ENCODE results near the gene LMNTD2.
A peak's percentile ranks its signal among the peaks of the same experiment; 100 is the strongest.

The LMNTD2 gene

GRCh38 chr11:528166-528814 lies 32.2 kb downstream of the LMNTD2 start:
- H3K27me3 ChIP-seq (ENCODE audit: low read length): no peaks in the 10 kb centered on the region
- H3K27ac ChIP-seq (ENCODE audit: low read depth, low read length): no peak overlapping the region
- no peak for TF ChIP-seq EZH2phosphoT487 (conservative IDR thresholded peaks at IDR 0.05; ENCODE audit: low read length)
- no peak overlapping the region for H3K9ac ChIP-seq (ENCODE audit: low read length)
- H3F3A ChIP-seq (ENCODE audit: insufficient read depth): no peaks in the 10 kb centered on the region
- no peaks in the 10 kb centered on the region for H3K79me2 ChIP-seq (ENCODE audit: insufficient read depth, low read length)
- no peaks in the 10 kb centered on the region for H4K20me1 ChIP-seq (ENCODE audit: low read depth, low read length)
- no peak overlapping the region for H3K4me2 ChIP-seq (ENCODE audit: low read depth, low read length, poor library complexity, severe bottlenecking)
- H3K4me3 ChIP-seq (ENCODE audit: insufficient read depth, low read length, poor library complexity, severe bottlenecking): no peak overlapping the region
- H3K9me2 ChIP-seq (replicated peaks; ENCODE audit: insufficient read depth, low read length): no peaks in the 10 kb centered on the region
- H3K9me3 ChIP-seq (ENCODE audit: insufficient read depth, low read length): no peaks in the 10 kb centered on the region
- H2AFZ ChIP-seq (ENCODE audit: low read depth, low read length, severe bottlenecking): no peak overlapping the region
- no peaks in the 10 kb centered on the region for H3K36me3 ChIP-seq (ENCODE audit: low read length)

GRCh38 chr11:526192-526591 lies 34.3 kb downstream of the LMNTD2 start:
- no peaks in the 10 kb centered on the region for H3K79me2 ChIP-seq (ENCODE audit: insufficient read depth, low read length)
- no peaks in the 10 kb centered on the region for H3K9me3 ChIP-seq (ENCODE audit: insufficient read depth, low read length)
- no peaks in the 10 kb centered on the region for H4K20me1 ChIP-seq (ENCODE audit: low read depth, low read length)
- H2AFZ ChIP-seq (ENCODE audit: low read depth, low read length, severe bottlenecking): no peak overlapping the region
- no peak overlapping the region for H3K9ac ChIP-seq (ENCODE audit: low read length)
- no peak overlapping the region for H3K4me3 ChIP-seq (ENCODE audit: insufficient read depth, low read length, poor library complexity, severe bottlenecking)
- H3K27ac ChIP-seq (ENCODE audit: low read depth, low read length): no peak overlapping the region
- H3K4me2 ChIP-seq (ENCODE audit: low read depth, low read length, poor library complexity, severe bottlenecking): no peak overlapping the region
- H3K9me2 ChIP-seq (replicated peaks; ENCODE audit: insufficient read depth, low read length): no peaks in the 10 kb centered on the region
- no peaks in the 10 kb centered on the region for H3K36me3 ChIP-seq (ENCODE audit: low read length)
- no peaks in the 10 kb centered on the region for H3K27me3 ChIP-seq (ENCODE audit: low read length)
- no peaks in the 10 kb centered on the region for H3F3A ChIP-seq (ENCODE audit: insufficient read depth)
- TF ChIP-seq, protein P1, sequence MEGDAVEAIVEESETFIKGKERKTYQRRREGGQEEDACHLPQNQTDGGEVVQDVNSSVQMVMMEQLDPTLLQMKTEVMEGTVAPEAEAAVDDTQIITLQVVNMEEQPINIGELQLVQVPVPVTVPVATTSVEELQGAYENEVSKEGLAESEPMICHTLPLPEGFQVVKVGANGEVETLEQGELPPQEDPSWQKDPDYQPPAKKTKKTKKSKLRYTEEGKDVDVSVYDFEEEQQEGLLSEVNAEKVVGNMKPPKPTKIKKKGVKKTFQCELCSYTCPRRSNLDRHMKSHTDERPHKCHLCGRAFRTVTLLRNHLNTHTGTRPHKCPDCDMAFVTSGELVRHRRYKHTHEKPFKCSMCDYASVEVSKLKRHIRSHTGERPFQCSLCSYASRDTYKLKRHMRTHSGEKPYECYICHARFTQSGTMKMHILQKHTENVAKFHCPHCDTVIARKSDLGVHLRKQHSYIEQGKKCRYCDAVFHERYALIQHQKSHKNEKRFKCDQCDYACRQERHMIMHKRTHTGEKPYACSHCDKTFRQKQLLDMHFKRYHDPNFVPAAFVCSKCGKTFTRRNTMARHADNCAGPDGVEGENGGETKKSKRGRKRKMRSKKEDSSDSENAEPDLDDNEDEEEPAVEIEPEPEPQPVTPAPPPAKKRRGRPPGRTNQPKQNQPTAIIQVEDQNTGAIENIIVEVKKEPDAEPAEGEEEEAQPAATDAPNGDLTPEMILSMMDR (IDR thresholded peaks at IDR 0.05; ENCODE audit: insufficient read depth, low read length, poor library complexity, severe bottlenecking): no peak
- TF ChIP-seq EZH2phosphoT487 (conservative IDR thresholded peaks at IDR 0.05; ENCODE audit: low read length): no peak

- Histone ChIP-seq H4K20me1 (ENCODE audit: low read depth, low read length) (no peaks in the 10 kb centered on the region), H3K9me2 (replicated peaks; ENCODE audit: insufficient read depth, low read length) (no peaks in the 10 kb centered on the region), H3F3A (ENCODE audit: insufficient read depth) (no peaks in the 10 kb centered on the region), H3K27ac (ENCODE audit: low read depth, low read length) (no peak overlapping the region), H3K9me3 (ENCODE audit: insufficient read depth, low read length) (no peaks in the 10 kb centered on the region), H3K79me2 (ENCODE audit: insufficient read depth, low read length) (no peaks in the 10 kb centered on the region), H3K27me3 (ENCODE audit: low read length) (no peaks in the 10 kb centered on the region), H3K4me2 (ENCODE audit: low read depth, low read length, poor library complexity, severe bottlenecking) (no peak overlapping the region), H3K36me3 (ENCODE audit: low read length) (no peaks in the 10 kb centered on the region), H2AFZ (ENCODE audit: low read depth, low read length, severe bottlenecking) (no peak overlapping the region), H3K4me3 (ENCODE audit: insufficient read depth, low read length, poor library complexity, severe bottlenecking) (no peak overlapping the region), H3K9ac (ENCODE audit: low read length) (no peak overlapping the region)
- TF ChIP-seq EZH2phosphoT487 (conservative IDR thresholded peaks at IDR 0.05; ENCODE audit: low read length): no peak
- TF ChIP-seq, protein P1 (IDR thresholded peaks at IDR 0.05; ENCODE audit: insufficient read depth, low read length, poor library complexity, severe bottlenecking): no peak
Observed at GRCh38 chr11:521177-521688, 39.3 kb downstream of the LMNTD2 start.

- no peak overlapping the region for H3K27ac ChIP-seq (ENCODE audit: low read depth, low read length)
- no peaks in the 10 kb centered on the region for H3K9me3 ChIP-seq (ENCODE audit: insufficient read depth, low read length)
- H3K9me2 ChIP-seq (replicated peaks; ENCODE audit: insufficient read depth, low read length): no peaks in the 10 kb centered on the region
- no peak overlapping the region for H3K4me3 ChIP-seq (ENCODE audit: insufficient read depth, low read length, poor library complexity, severe bottlenecking)
- H2AFZ ChIP-seq (ENCODE audit: low read depth, low read length, severe bottlenecking): no peak overlapping the region
- H3K27me3 ChIP-seq (ENCODE audit: low read length): no peaks in the 10 kb centered on the region
- no peaks in the 10 kb centered on the region for H3F3A ChIP-seq (ENCODE audit: insufficient read depth)
- H3K9ac ChIP-seq (ENCODE audit: low read length): no peak overlapping the region
- no peaks in the 10 kb centered on the region for H3K79me2 ChIP-seq (ENCODE audit: insufficient read depth, low read length)
- no peaks in the 10 kb centered on the region for H3K36me3 ChIP-seq (ENCODE audit: low read length)
- H3K4me2 ChIP-seq (ENCODE audit: low read depth, low read length, poor library complexity, severe bottlenecking): no peak overlapping the region
- no peaks in the 10 kb centered on the region for H4K20me1 ChIP-seq (ENCODE audit: low read depth, low read length)
- TF ChIP-seq, protein P1 (IDR thresholded peaks at IDR 0.05; ENCODE audit: insufficient read depth, low read length, poor library complexity, severe bottlenecking): peak; percentile 56
- no peak for TF ChIP-seq EZH2phosphoT487 (conservative IDR thresholded peaks at IDR 0.05; ENCODE audit: low read length)
Observed at GRCh38 chr11:520428-521176, 39.9 kb downstream of the LMNTD2 start.
